ENCODE results near the gene TRPC5OS. TPM values are rescaled to one million over a fixed set of nuclear protein-coding genes. Genes with fewer than 3 reads are reported as not detected.

TRPC5OS gene
- total and polyA plus RNA-seq, 5 donors: 0.14 to 0.40 TPM; not detected in 3

DNA sequence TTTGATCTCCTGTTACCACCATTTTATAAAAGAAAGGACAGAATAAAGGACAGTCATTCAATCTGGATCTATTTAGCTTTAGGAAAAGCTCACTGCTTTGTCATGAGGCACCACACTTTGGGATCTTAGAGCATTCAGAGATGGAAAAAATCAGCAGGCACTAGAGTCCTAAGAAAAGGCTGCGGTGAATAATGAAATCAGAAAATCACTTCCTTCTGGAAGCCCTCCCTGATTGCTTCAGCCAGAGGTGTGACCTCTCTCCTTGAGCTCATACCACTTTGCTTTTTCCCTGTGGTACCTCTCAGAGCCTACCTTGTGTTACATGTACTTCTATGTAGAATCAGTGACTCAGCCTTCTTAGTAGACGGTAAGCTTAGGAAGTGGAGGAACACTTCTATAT, 8.7 kb upstream of the TRPC5OS start:
- no peaks in the 10 kb centered on the region for H3K27me3 ChIP-seq (ENCODE audit: control insufficient read depth, insufficient read depth)
- H3K4me1 ChIP-seq (ENCODE audit: control insufficient read depth, insufficient read depth, low read length): no peaks in the 10 kb centered on the region
- no peak for DNase-seq
- 95% methylated on average over 2 of the region's 2 CpGs for WGBS
- no peaks in the 10 kb centered on the region for H3K9me3 ChIP-seq (ENCODE audit: control insufficient read depth, low read length)
- no peak for ATAC-seq
- no peak overlapping the region for H3K27ac ChIP-seq (ENCODE audit: low read length)
- no peak overlapping the region for H3K4me3 ChIP-seq (ENCODE audit: low read length)
- intact Hi-C loops (cut with DNase I): loop anchor here in 1 of 4 donors (5.0 kb wide), 1 partner anchor 775 kb away; no protein-coding TSS in a partner anchor

DNA sequence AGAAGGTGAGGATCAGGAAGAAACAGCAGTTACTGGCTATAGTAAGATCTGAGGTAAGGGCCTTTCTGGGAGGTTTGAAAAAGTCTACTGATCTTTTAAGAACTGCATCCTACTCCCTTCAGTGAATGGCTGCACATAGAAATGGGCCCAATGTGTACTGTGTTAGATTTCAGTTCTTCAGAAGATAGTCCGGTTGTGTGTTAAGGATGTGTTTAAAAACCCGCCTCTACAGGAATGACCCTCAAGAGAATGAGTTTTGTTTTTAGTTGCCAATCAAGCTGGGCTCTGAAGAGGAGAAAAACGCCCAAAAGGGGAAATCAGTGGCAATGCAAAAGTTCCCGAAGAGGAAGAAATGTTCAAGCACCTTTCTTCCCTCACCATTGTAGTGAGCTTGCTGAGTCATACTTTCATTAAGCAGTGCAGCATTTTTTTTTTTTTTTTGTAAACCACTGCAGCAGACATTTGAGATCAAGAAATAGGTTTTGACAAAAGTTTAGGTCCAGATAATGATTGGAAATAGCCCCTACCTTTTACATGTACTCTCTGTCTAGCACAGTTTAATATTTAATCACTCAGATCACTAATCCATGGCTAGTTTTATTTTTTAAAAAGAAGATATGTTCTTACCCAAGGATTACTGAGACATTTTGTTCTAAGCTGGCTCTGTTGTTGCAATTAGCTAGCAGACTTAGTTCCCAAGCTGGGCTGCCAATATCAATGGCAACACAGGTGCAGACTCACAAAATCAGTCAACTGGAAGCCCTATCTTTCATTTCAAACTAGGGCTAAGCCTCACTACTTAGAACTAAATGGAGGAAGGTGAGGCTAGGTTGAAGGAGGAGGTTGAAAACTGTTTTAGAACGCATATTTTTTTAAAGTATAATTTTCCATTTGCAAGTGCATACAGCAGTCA, 7.0 kb upstream of the TRPC5OS start:
- DNase-seq (no peak), ATAC-seq (no peak)
- H3K27me3 ChIP-seq (ENCODE audit: control insufficient read depth, insufficient read depth): no peaks in the 10 kb centered on the region
- intact Hi-C loops (cut with DNase I): loop anchor here in 1 of 4 donors (5.0 kb wide), 1 partner anchor 773 kb away; no protein-coding TSS in a partner anchor
- H3K4me3 ChIP-seq (ENCODE audit: low read length): no peak overlapping the region
- H3K27ac ChIP-seq (ENCODE audit: low read length): no peak overlapping the region
- WGBS: 31% methylated on average over 5 of the region's 5 CpGs
- H3K9me3 ChIP-seq (ENCODE audit: control insufficient read depth, low read length): no peaks in the 10 kb centered on the region
- no peaks in the 10 kb centered on the region for H3K4me1 ChIP-seq (ENCODE audit: control insufficient read depth, insufficient read depth, low read length)

DNA sequence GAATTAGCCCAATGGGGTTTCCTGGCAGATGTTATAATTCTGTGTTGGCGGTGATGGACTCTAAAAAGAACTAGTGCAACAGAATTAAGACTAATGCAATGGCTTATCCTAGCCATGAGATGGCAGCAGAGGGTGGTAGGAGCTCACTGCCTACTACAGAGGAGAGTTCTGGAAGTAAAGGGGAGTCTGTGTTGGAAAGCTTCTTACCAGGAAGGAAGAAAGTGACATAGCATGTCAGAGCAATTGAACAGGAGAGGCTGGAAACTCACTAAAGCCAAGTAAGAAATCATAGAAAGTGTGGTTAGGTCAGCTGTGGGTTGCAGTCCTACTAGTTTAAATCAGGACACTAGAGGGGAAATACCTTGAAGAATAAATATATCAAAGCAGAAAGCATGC, 6.3 kb upstream of the TRPC5OS start:
- intact Hi-C loops (cut with DNase I): loop anchor here in 1 of 4 donors (5.0 kb wide), 1 partner anchor 773 kb away; no protein-coding TSS in a partner anchor
- no peak overlapping the region for H3K4me3 ChIP-seq (ENCODE audit: low read length)
- no peaks in the 10 kb centered on the region for H3K9me3 ChIP-seq (ENCODE audit: control insufficient read depth, low read length)
- ATAC-seq (peak; percentile 83), DNase-seq (peak in 1 of 3 donors; percentile 25)
- no peaks in the 10 kb centered on the region for H3K27me3 ChIP-seq (ENCODE audit: control insufficient read depth, insufficient read depth)
- no peak overlapping the region for H3K27ac ChIP-seq (ENCODE audit: low read length)
- WGBS: 15% methylated on average over 1 of the region's 1 CpG
- H3K4me1 ChIP-seq (ENCODE audit: control insufficient read depth, insufficient read depth, low read length): no peaks in the 10 kb centered on the region

DNA sequence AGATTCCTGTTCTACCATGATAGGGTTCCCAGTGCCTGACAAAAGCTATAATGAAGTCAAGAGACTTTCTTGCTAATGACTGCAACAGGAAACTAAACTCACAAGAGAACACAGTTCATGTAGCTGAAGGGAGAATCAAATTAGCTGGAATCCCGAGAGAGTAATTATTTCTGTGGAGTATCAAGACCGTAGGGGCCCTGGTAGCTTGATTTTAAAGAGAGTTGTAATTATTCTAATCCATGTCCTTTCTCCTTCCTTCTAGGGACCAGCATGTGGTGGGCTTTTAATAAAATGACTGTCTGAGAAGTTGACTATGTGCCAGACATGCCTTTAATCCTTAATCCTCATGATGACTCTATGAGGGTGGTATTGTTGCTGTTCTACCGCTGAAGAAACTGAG, 1.7 kb upstream of the TRPC5OS start:
- no peaks in the 10 kb centered on the region for H3K27me3 ChIP-seq (ENCODE audit: control insufficient read depth, insufficient read depth)
- H3K9me3 ChIP-seq (ENCODE audit: control insufficient read depth, low read length): no peaks in the 10 kb centered on the region
- no peaks in the 10 kb centered on the region for H3K4me1 ChIP-seq (ENCODE audit: control insufficient read depth, insufficient read depth, low read length)
- H3K4me3 ChIP-seq (ENCODE audit: low read length): no peak overlapping the region
- H3K27ac ChIP-seq (ENCODE audit: low read length): no peak overlapping the region
- WGBS: 75% methylated on average over 3 of the region's 3 CpGs
- intact Hi-C loops (cut with DNase I): no loop called here
- no peak for DNase-seq
- no peak for ATAC-seq

DNA sequence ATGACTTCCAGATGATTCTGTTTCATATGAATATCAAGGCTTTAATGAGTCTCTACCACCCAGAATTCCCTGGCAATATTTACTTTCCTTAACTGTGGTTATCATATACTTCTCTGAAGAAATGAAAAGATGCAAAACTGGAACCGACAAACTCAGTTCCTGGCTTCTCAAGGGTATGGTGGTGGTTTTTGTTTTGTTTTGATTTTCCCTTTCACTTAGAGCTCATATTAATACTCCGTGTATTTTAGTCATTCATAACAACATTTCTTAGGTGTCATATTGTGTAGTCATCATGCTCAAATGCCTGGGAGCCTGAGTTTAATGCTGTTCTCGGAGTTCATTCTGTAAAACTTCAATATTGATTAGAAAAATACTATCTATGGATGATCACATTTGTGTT, 665 bp downstream of the TRPC5OS start:
- Histone ChIP-seq H3K4me1 (ENCODE audit: control insufficient read depth, insufficient read depth, low read length) (no peaks in the 10 kb centered on the region), H3K27me3 (ENCODE audit: control insufficient read depth, insufficient read depth) (no peaks in the 10 kb centered on the region), H3K4me3 (ENCODE audit: low read length) (no peak overlapping the region), H3K9me3 (ENCODE audit: control insufficient read depth, low read length) (no peaks in the 10 kb centered on the region), H3K27ac (ENCODE audit: low read length) (no peak overlapping the region)
- ATAC-seq: no peak
- WGBS: 84% methylated on average over 3 of the region's 3 CpGs
- intact Hi-C loops (cut with DNase I): no loop called here
- DNase-seq: no peak

DNA sequence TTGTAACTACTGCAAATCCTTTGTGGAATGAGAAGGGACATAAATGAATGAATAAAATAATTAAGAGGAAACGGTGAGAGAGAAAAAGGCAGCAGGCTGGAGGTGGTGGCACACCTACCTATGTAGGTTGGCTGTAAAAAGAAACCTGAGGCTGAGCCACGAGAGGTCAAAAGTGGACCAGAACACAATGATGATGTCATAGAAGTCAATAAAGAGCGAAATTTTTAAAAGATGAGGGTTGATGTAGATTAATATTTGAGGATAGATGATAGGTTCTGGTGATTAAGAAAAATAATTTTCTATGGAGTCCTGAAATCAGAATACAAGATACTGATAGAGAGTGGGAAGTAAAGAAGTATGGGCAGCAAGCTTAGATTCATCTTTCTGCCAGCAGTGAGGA, 1.7 kb downstream of the TRPC5OS start:
- WGBS: 70% methylated on average over 3 of the region's 3 CpGs
- Histone ChIP-seq H3K9me3 (ENCODE audit: control insufficient read depth, low read length) (no peaks in the 10 kb centered on the region), H3K4me3 (ENCODE audit: low read length) (no peak overlapping the region), H3K27ac (ENCODE audit: low read length) (no peak overlapping the region), H3K4me1 (ENCODE audit: control insufficient read depth, insufficient read depth, low read length) (no peaks in the 10 kb centered on the region), H3K27me3 (ENCODE audit: control insufficient read depth, insufficient read depth) (no peaks in the 10 kb centered on the region)
- intact Hi-C loops (cut with DNase I): no loop called here
- ATAC-seq (no peak), DNase-seq (no peak)

DNA sequence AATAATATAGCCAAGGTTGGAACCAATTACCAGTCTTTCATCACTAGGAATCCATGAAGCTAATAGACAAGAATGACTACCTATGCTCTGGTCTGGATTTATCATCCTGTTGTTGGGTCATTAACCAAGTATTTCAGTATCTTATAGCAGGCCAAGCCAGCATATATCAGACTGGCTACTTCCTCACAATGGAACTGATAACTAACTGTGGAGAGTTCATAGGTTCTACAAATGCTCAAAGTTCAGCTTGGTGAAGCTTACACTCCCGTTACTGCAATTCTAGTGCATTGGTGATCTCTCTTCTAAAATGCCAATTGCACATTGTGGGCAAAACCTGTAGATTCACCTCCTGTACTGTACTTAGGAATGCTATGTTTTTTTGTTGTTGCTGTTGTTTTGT, 4.8 kb downstream of the TRPC5OS start:
- intact Hi-C loops (cut with DNase I): no loop called here
- DNase-seq: no peak

DNA sequence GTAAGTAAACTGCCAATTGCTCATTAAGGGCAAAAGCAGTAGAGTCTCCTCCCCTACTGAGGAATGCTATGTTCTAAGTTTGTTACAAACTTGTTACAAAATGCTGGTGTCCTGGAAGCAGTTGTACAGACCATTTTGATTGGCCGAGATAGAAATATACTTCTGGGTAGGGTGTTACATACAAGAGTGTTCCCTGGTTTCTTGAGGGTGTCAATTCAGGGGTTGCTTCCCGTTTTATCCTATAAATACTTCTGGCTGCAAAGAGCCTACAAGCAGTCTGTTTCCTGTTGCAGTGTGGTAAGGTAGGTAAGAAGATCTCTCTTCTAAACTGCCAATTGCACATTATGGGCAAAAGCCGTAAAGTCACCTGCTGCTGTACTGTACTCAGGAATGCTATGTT, 5.7 kb downstream of the TRPC5OS start:
- no peaks in the 10 kb centered on the region for H3K4me1 ChIP-seq (ENCODE audit: control insufficient read depth, insufficient read depth, low read length)
- DNase-seq: no peak
- no peak overlapping the region for H3K4me3 ChIP-seq (ENCODE audit: low read length)
- no peaks in the 10 kb centered on the region for H3K27me3 ChIP-seq (ENCODE audit: control insufficient read depth, insufficient read depth)
- 73% methylated on average over 3 of the region's 3 CpGs for WGBS
- intact Hi-C loops (cut with DNase I): no loop called here
- H3K9me3 ChIP-seq (ENCODE audit: control insufficient read depth, low read length): no peaks in the 10 kb centered on the region
- no peak for ATAC-seq
- H3K27ac ChIP-seq (ENCODE audit: low read length): no peak overlapping the region

More for the DNA sequence above, 4.8 kb downstream of the TRPC5OS start:
- Histone ChIP-seq H3K27me3 (ENCODE audit: control insufficient read depth, insufficient read depth) (no peaks in the 10 kb centered on the region), H3K9me3 (ENCODE audit: control insufficient read depth, low read length) (no peaks in the 10 kb centered on the region), H3K27ac (ENCODE audit: low read length) (no peak overlapping the region), H3K4me1 (ENCODE audit: control insufficient read depth, insufficient read depth, low read length) (no peaks in the 10 kb centered on the region), H3K4me3 (ENCODE audit: low read length) (no peak overlapping the region)
- WGBS: 82% methylated on average over 1 of the region's 1 CpG
- no peak for ATAC-seq

- Histone ChIP-seq H3K27ac (ENCODE audit: low read length) (peak overlapping the region; percentile 52), H3K9me3 (ENCODE audit: control insufficient read depth, low read length) (no peaks in the 10 kb centered on the region), H3K4me1 (ENCODE audit: control insufficient read depth, insufficient read depth, low read length) (no peaks in the 10 kb centered on the region), H3K27me3 (ENCODE audit: control insufficient read depth, insufficient read depth) (no peaks in the 10 kb centered on the region), H3K4me3 (ENCODE audit: low read length) (no peak overlapping the region)
- peak; percentile 80 to 83 for ATAC-seq
- intact Hi-C loops (cut with DNase I): no loop called here
- DNase-seq: peak in 1 of 3 donors; percentile 9
- WGBS: 75% methylated on average over 2 of the region's 2 CpGs
Measured at GRCh38 chrX:111886678-111887077, 10.7 kb downstream of the TRPC5OS start.

DNA sequence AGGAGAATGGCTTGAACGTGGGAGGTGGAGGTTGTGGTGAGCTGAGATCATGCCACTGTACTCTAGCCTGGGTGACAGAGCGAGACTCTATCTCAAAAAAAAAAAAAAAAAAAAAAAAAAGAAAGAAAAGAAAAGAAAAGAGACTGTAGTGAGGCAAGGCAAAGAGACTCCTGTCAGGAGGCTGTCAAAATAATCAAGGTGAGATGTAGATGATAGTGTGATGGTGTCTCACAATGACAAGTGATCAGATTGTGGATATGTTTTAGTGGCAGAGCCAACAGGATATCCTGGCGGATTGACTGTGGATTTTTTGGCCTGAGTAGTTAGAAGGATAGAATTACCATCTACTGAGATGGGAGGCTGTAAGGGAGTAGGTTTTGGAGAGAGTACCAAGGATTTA, 12.6 kb downstream of the TRPC5OS start:
- Histone ChIP-seq H3K9me3 (ENCODE audit: control insufficient read depth, low read length) (no peaks in the 10 kb centered on the region), H3K27ac (ENCODE audit: low read length) (no peak overlapping the region), H3K27me3 (ENCODE audit: control insufficient read depth, insufficient read depth) (no peaks in the 10 kb centered on the region), H3K4me3 (ENCODE audit: low read length) (no peak overlapping the region), H3K4me1 (ENCODE audit: control insufficient read depth, insufficient read depth, low read length) (no peaks in the 10 kb centered on the region)
- 74% methylated on average over 3 of the region's 3 CpGs for WGBS
- ATAC-seq (no peak), DNase-seq (no peak)
- intact Hi-C loops (cut with DNase I): no loop called here

GRCh38 chrX:111892375-111892774, 16.4 kb downstream of the TRPC5OS start:
- intact Hi-C loops (cut with DNase I): no loop called here
- no peak for DNase-seq
- no peak overlapping the region for H3K27ac ChIP-seq (ENCODE audit: low read length)
- ATAC-seq: no peak
- no peaks in the 10 kb centered on the region for H3K4me1 ChIP-seq (ENCODE audit: control insufficient read depth, insufficient read depth, low read length)
- no peak overlapping the region for H3K4me3 ChIP-seq (ENCODE audit: low read length)
- no peaks in the 10 kb centered on the region for H3K27me3 ChIP-seq (ENCODE audit: control insufficient read depth, insufficient read depth)
- H3K9me3 ChIP-seq (ENCODE audit: control insufficient read depth, low read length): no peaks in the 10 kb centered on the region
- 76% methylated on average over 2 of the region's 2 CpGs for WGBS

Measured in right cardiac atrium (tissue), 5 donors.